Activated naive CD4-positive, alpha-beta T cell (primary cell): Measurements from ENCODE around the gene EGFL7.

Source experiments
- DNase-seq, 4 experiments: peaks; one replicate each; lab custom pipeline; 2025; lab: John Stamatoyannopoulos, UW

Gene EGFL7

DNA sequence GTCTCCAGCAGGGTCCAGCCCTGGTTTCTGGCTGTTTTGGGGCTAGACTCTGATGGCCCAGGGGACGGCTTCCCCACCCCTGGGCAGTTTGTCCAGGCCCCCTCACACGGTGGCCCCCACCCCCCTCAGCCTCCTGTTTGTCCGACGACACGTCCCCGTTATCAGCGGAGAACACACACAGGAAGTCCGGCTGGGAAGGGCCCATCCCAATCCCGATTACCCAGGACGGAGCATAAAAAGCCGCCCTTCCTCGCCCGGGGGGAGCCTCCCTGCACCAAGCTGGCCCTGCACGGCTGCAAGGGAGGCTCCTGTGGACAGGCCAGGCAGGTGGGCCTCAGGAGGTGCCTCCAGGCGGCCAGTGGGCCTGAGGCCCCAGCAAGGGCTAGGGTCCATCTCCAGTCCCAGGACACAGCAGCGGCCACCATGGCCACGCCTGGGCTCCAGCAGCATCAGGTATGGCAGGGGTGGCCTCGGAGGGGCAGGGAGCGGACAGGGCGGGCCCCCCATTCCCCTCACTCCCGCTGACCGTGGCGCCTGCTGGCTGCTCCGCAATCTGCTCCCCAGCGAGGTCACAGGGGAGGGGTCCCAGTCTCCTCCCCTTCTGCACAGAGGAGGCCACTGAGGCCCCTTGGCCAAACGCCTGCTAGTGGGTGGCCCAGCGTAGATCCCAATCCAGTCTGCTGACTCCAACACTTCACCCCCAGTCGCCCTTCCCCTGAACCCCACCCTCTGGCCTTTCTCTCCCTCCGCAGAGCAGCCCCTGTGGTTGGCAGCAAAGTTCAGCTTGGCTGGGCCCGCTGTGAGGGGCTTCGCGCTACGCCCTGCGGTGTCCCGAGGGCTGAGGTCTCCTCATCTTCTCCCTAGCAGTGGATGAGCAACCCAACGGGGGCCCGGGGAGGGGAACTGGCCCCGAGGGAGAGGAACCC lies at the start of gene EGFL7:
Gene EGFL7 (plus strand): TSS at position 261 of the 926 bp plus-strand sequence. CDS start 5,367 bp downstream, outside the sequence.
- no peak for DNase-seq

DNA sequence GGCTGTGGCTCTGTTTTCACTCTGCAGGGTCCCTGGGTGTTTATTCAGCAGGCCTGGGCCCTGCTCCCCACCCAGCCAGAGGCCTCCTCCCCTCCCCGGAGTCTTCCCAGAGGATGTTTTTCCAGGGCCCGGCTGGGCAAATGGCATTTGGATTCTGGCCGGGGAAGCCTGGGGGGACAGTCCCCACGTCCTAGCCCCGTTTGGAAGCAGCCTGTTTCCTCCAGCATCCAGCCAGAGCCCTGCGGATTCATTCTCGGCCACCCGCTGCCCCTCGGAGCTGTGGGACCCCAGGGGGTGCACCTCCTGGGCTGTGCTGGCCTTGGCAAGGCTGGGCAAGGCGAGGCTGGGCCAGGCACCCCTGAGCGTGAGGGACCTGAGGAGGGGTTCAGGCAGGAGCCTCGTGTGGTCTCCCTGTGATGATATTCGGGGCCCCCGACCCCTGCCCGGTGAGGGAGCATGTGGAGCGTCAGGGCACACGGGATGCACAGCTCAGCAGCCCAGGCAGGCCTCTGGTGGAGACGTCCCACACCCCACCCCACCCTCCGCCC lies 48.8 kb upstream of the EGFL7 start:
- DNase-seq, result no peak

DNA sequence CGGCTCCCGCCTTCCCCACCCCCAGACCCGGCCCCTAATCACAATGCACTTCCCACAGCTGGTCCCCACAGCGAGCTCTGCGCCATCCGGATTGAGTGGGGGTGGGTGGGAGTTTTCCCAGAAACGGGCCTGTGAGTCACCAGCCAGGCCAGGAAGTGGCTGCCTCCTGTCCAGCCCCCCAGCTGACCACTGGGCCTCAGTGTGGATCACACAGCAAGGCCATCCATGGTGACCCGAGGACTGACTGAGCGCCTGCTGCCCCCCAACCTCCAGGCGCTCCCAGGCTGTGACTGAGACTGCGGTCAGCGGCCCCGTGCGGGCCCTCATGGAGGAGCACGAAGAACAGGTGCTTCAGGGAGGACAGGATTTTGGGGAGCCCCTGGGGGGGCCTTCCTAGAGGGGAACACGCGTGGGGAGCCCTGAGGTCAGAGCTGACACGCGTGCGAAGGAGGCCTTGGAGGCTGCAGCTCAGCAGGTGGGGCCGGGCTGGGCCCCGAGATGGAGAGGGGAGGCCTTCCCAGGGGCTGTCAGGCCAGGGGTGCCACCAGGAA lies 48.3 kb upstream of the EGFL7 start:
- no peak for DNase-seq

DNA sequence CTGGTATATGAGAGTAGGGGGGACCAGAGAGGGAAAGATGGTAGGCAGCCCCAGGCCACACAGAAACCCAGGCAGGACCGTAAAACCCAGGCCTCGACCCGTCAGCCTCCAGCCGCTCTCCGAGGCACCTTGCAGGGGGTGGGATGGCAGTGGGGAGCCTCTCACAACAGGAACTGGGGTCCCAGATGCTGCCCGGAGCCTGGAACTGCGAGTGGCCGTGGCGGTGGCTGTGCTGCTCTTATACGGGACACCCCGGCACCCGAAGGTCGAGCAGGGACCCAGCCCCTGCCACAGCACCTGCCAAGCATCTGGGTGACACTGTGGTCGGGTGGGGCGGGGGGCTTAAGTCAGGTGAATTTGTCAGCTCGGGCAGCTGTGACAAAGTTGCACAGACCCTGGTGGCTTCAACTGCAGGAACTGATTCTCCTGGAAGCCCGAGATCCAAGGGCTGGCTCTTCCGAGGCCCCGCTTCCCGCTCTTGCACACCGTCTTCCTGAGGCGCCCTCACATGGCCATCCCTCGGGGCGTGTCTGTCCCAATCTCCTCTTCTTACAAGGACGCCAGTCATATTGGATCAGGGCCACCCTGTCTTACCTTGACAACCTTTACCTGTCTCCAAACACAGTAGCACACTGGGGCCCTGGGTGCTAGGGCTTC lies 47.6 kb upstream of the EGFL7 start:
- DNase-seq, result no peak

DNA sequence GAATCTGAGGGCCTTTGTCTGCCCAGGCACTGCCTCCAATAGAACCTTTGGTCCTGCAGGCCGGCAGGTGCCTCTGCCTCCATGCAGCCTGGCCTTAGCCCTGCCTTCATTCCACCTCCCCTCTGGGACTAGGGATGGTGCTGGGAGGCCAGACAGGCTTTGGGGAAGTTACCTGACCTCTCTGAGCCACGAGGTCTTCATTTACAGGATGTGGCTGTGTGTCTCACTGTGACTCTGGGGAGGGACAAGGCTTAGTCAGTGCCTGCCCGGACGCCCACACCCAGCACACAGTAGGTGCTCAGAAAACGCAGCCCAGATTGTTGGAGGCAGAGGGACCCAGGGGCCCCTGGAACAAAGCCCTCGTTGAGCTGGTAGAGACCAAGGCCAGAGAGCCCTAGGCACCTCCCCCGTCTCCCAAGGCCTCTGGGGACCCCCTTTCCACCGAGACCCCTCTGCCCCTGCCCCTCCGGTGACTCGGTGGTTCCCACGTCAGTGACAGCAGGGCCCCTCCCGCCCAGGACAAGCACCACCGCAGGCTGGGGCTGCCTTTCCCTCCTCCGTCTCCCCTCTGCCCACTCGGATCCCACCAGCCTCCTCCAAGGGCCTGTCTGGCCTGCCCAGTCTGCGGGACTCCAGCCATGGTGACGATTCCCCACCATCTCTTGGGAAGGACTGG lies 46.9 kb upstream of the EGFL7 start:
- DNase-seq, result no peak

DNA sequence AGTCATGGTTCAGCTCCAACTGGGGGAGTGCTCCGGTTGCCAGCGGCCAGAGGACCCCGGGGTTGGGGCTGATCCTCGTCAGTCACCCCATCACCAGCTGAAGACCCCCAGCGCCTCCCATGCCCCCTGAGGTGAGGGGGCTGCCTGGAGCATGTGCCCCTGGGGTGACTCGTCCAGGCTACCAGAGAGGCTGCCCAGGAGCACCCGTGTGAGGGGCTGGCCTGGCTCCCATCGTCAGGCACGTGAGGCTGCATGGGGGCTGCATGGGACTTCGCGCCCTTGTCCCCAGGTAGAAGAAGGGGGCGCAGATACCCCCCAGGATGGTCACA lies 46.4 kb upstream of the EGFL7 start:
- no peak for DNase-seq

DNA sequence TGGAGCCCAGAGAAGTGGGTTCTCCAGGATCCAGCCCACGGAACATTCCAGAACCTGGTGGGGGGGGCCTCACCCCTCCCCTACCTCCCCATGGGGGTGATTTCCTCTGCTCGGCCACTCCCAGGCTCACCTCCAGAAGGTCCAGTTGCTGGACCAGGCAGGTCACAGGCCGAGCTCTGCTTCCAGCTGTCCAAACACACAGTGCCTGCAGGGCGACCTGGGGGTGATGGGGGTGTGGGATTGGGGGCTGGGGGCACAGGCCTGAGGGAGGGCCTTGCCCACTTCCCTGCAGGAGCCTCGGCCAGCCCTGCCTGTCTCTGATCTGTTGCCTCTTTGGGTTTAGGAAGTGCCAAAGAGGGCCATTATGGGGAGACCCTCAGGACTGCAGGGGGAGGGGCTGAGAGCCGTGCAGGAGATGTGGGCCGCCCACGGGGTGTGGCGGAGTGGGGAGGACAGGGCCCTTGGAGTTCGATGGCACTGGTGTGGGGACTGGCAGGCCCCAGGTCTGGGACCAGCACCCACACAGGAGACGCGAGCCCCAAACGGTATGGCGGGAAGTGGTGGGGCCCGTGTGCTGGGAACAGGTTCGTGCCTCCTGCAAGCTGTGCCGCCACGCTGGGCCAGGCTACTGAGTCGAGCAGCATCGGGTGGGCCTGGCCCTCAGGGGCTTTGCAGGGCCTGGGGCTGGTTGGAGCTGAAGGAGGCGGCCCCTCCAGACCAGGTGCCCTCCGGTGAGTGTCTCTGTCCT lies 45.6 kb upstream of the EGFL7 start:
- no peak for DNase-seq

DNA sequence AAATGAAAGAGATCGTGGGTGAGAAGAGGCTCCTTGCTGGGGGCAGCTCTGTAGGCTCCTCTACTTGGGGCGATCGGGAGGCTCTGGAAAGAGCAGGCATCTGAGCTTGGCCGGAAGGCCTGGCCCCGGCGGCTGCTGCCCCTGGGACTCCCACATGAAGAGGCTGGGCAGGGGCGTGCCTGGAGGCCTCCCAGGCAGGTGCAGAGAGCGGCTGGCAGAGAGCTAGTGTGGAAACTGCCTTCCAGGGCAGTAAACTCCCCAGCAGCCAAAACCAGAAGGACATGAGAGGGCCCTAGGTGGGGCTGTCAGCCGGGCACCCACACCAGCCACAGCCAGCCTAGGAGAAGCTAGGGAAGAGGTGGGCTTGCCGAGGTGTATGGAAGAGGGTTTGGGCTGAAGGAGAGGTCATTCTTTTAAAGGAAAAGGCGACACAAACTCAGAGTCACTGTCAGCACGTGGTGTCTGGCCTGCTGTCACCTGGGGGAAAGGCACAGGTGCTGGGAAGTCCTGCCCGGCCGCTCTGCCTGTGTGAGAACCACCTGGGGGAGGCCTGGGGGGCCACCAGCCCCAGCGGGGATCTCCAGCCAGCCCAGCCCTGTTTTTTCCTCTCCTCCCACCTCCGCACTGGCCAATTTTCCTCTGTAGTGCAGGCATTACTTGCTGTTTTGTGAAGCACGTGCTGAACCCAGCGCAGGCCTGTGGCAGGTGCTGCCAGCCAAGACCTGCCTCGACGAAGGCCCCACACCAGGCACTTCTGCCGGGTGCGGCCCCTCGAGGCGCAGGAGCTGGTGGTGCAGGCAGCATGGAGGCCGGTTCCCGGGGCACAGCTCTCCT lies 44.8 kb upstream of the EGFL7 start:
- DNase-seq, result no peak

DNA sequence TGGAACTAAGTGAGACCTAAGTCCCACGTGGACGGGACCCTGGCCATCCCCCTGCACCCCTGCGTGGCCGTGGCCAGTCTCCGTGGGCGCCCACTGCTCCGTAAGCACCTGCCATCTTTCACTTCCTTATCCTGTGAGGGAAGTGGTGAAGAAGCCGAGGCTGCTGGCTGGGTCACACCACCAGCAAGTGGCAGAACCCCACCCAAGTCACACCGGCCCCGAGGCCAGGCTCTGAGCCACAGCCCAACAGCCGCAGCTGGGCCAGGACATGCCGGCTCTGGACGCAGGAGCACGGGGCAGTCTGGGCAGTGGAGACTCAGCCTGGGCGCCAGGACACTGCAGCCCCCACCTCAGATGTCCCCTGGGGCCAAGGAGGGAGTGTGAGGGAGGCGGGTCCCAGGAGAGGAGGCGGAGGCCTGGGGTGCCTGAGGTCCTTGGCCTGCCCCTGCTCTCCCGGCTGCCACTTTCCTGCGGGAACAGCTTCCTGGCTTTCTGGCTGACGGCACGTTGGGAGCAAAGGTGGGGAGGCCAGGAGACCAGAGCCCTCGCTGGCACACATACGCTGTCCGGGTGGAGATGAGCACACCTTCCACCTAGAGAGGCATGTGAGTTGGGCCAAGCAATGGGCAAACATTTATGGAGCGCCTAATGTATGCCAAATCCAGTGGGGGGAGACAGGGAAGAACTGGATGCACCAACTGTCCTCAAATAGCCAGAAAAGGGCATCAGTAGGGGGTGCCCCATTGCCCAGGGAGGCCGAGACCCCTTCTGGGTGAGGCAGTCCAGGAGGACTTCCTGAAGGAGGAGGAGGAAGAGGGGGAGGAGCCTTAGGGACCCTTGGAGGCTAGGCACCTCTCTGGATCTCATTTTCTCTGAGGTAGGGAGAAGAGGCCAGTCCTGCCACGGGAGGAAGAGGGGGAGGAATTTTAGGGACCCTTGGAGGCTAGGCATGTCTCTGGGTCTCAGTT lies 43.9 kb upstream of the EGFL7 start:
- DNase-seq, result no peak

DNA sequence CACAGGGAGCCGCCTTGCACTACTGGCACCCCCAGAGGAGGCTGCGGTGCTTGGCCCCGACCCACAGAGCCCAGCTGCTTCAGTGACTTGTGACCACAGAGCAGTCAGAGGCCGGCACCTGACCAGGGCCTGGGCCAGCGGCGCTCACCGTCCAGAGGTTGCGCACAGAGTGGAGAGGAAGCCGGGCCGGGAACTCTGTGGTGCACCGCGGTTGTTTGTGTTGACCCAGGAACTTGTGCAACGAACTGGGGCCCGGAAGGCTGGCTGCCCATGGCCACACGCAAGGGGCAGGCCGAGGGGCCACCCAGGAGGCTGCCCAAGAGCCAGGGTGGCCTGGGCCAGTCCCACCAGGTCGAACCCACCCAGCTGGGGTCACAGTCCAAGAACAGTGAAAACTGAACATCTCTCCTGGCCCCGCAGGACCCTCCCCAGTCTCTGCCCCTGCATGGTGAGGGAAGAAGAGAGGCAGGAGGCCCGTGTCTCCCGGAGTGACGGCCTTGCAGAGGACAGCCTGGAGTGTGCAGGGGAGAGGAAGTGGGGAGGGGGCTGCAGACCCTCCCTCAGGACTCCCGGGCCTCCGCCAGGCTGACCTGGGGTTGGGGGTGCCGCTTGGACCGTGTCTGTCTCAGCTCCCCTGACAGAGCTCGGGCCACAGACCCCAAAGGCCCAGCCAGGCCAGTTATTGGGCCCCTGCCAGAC lies 42.8 kb upstream of the EGFL7 start:
- no peak for DNase-seq

DNA sequence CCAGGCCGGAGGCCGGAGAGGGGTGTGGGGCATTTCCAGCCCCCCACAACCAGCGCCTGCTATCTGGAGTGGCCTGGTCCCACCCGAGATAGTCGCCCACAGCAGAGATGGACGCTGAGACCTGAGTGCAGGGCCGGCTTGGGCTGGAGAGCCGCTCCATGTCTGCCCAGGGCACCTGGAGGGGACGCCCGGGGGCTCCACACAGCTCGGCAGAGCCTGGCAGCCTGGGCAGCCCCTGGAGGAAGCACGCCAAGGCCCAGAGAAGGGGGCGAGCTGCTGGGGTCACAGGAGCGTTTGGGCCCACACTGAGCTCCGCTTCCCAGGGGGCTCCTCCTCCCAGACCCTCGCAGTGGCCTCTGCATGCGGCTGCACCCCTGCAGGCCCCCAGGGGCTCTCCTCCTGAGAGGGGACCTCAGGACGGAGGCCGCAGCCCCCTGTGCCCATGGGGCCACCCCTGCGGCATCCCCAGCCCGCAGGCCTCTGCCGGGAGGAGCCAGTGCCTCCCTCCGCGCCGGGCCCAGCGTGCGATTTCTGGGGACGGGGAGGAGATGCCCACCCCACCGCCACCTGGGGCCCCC lies 42.2 kb upstream of the EGFL7 start:
- DNase-seq, result no peak

DNA sequence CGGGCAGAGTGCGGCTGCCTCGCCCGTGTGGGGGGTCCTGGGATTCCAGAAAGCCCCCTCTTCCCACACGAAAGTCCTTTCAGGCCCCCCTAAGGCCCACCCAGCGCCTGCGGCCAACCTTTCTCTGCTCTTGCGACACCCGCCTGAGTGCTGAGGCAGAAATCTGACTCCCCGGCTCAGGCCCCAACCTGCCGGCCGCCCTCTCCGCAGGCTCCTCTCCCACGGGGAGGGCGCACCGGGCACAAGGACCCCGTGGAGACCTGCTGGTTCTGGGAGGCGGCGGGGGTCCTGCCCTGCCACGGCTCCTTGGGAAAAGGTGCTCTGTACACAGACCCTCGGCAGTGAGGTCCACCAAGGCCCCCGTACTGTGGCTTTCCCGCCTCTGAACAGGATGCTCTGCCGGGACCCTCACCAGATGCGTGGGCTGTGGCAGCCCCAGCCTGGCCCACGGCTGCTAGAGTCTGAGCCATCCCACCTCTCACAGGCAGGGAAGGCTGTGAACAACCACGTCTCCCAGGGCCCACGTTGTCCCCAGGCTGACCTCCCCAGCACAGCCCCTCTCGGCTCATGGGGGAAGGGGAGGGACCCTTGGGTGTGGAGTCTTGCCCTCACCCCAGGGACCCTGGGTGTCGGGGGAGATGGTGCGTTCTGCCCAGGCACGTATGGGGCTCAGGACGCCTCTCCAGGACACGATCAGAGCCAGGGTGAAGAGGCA lies 41.5 kb upstream of the EGFL7 start:
- no peak for DNase-seq

DNA sequence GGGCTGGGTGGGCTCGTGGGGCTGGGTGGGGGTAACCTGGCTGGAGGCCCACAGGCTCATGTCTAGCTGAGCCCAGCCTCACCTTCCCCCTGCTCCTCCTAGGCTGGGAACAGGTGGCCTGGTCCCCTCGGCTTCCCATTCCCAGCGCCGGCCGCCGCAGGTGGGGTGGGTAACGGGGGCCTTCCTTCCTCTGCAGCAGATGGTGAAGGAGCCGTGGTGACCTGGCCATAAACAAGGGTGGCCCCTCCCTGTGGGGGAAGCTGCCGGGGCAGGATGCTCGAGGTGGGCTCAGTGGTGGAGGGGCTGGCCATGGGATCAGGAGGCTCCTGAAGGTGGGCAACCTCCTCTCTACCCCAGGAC lies 41.0 kb upstream of the EGFL7 start:
- no peak for DNase-seq

DNA sequence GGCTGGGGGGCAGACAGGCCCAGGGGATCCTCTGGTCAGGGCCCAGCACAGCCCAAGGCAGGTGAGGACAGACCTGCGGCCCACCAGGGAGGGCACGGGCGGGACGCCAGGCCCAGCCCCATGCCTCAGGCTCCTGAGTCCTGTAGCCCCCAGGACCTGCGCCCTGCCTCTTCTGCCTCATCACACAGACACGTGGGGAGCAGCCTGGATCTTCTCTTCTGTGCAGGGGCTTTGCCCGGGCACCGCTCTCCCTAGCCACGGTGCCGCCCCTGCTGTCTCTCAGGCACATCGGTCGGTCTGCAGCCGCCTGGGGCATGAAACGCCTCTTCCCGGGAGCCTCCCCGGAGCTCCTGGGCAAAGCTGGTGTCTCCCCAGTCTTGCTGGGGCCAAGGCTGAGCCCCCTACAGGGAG lies 40.2 kb upstream of the EGFL7 start:
- no peak for DNase-seq

DNA sequence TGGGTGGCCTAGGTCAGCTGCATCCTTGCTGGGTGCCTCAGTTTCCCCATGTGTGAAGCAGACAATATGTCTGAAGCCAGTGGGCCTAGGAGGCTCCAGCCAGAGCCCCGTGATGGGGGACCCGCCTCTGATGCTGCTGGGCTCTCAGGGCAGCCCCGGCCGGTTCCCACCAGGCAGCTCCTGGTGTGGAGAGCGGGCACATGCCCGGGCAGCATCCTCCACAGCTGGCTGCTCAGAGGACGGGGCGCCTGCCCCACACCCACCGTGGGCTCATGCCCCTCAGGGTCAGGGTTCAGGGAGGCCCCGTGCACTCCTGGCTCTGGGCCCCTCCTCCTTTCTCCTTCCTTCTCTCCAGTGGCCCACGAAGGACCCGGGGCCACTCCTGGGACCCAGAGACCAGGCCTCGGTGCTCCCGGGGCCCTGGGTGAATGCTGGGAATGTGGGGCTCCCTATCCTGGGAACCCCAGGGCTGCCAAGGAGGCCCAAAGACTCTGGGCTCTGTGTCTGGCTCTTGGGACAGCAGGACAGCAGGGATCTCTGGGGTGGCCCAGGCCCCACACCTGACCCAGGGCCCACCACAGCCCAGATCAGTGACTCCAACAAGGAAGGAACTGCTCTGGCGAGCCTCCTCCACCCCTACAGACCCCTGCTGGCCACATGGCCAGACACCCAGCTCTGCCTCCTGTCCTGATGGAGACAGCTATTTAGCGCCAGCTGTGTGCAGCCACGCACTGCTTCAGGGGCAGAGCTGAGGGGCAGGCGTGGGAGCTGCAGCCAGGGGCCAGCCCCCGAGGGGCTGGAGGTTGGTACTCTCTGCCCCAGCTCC lies 39.5 kb upstream of the EGFL7 start:
- DNase-seq, result no peak

DNA sequence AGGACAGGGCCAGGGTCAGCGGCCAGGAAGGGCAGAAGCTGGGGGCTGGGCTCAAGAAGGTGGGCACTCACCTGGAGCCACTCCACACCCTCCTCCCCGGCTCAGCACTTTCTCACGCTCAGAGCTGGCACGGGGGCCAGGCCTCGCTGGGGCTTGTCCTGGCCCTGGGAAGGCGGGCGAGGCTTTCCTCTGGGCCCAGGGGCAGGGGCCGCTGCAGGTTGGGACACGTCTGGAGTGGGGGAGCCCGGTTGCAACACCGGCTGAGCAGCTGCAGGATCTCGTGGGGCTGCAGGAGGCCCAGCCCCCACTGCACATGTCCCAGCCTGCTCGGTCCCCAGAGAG lies 38.9 kb upstream of the EGFL7 start:
- no peak for DNase-seq
